Activated naive CD4-positive, alpha-beta T cell treated with Interleukin-2 at 50 U/mL for 16 hours (primary cell): ENCODE data around the gene TMEM207.
"Not testable (repeated sequence)": the region's sequence is repeated elsewhere in the genome, so short reads cannot be mapped to it uniquely, and the experiment has no call there.

Experiments used
- DNase-seq: peaks from one replicate; pipeline ENCODE4 v3.0.0-alpha.2; 2020

The TMEM207 gene

DNA sequence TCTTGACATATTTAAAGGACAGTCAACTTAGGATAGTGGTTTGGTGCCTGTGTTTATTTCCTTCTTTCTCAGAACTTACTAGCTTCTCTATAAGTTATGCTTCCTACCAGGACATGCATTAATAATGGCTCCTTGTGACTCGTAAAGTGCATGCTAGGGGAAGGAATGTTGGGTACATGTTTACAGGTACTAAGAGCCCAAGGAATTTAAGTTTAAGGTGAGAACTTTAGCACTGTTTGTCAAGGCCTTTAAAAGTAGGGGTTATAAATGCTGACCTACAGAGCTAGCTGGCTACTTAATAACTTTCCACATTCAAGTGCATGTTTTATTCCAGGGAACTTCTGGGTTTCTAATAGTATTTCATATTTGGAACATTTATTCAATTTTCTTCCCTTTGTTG is at the start of gene TMEM207:
Gene TMEM207, minus strand, starts transcription at position 101 of the 400 bp plus-strand sequence. Its CDS starts 92 bp downstream, at position 9.
- no peak for DNase-seq

GRCh38 chr3:190499122-190499521 is 49.4 kb upstream of the TMEM207 start:
- DNase-seq = no peak

- DNase-seq = no peak
These were observed 48.6 kb upstream of the TMEM207 start for GRCh38 chr3:190498293-190498692.

DNA sequence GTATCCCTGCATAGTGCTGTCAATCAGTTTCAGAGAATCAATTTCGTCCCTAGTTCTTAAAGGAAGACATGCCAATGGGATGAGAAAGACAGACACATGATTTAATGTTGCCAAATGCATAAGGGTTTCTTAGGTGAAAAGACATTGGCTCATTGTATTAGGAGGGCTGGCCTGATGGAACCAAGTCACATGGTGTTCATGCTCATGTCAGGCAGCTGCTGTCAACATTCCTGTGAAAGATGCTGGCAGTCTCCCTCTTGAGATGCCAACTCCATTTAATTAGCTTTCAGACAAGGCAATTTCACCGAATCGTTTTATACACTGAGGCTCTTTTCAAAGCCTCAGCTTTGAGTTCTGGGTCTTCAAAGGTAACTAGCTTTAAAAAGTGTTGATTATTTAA is 48.1 kb upstream of the TMEM207 start:
- no peak for DNase-seq

DNA sequence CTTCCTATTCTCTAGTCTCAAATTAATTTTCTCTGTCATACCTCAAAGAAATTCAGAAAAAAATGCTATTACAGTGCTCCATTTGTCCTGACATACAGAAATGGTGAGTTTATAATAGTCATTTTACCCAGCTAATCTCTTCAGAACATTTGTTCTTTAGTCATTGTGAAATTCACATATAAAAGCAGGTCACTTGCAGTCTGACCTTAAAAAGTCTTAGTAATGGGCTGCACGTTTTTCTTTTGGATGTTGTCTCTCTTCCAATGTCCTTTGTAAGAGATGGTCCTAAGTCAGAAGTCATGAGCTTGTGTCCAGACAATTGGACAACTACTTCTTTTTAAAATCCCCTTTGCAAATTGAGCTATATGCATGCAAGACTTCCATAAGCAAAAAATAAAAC is 47.2 kb upstream of the TMEM207 start:
- no peak for DNase-seq

DNA sequence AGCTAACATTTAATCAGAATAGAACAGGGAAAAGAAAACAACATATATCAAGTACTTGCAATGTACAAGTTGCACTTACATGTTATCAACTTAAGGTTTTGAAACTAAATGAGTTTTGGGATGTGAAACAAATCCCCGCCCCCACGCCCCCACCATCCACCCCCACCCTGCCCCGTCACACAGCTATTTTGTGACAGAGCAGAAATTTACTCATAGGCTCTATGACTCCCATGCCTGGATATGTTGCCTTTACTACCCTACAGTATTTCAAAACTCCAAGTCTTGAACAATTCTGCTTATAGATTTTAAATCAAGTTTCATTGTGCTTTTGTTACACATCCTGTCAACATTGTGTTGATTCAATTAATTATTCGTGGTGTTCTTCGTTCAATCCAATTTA is 46.1 kb upstream of the TMEM207 start:
- DNase-seq = no peak

DNA sequence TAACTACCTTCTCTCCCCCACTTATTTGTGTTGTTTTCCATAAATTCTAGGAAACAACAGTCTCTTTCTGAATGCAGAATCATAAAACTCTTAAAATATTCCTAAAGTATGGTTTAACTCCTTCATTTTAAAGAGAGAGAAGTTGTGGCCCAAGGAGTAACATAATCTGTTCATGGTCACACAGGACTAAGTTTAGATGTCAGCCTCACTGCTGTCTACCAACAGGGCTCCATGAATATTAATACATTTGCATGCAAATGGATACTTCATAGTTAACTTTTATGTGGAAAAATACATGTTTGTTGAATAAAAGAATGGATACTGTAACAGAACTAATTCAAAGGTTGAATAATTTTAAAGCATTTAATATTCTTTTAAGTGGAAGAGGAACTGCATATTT is 45.7 kb upstream of the TMEM207 start:
- DNase-seq = no peak

DNA sequence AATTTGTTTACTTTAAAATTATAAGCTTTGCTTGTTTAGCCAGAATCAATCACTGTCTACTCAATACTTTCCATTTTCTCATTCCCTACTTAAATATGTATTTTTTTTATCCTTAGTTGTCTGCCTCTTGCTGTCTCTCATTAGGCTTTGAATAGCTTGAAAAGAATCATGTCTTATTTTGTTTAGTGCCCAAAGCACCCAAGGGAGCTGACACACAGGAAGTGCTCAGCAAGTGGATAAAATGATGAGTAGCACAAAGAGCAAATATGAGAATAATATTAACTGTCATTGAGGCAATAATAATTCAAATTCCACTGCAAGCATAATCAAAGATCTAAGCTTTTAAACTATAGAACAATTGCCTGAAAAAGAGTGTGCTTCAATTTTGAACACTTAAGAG is 45.2 kb upstream of the TMEM207 start:
- DNase-seq = no peak

DNA sequence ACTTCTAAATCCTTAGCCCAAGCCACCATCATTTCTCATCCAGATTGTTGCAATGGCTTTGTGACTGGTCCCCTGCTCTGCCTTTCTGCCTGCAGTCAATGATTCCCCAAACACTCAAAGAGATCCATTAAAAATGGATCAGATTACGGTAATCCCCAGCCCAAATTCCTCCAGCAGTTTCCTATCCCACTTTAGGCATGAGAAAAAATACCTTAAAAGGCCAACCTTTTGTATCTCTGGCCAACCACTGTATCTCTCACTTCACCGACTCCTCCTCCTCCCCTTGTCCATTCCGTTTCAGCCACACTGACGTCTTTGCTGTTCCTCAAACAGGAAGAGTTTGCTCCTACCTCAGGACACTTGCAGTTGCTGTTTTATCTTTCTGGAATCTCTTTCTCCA is 43.3 kb upstream of the TMEM207 start:
- no peak for DNase-seq

DNA sequence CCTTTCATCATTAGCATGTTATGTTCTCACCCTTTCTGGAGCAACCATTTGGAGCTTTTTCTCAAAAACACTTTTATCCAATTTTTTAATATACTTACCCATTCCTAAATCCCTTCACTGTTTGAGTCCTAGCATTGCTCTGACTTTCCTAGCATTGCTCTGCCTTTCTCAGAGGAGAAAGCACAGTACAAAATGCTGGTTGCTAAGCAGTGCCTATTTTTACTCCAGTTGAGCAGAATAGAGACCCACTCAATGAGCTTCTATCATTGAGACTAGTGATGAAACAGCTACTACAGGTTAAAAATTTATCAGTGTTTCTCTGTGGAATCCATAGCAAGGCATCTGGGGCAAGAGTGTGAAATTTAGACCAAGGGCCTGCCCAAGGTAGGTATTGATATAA is 42.4 kb upstream of the TMEM207 start:
- no peak for DNase-seq

GRCh38 chr3:190491533-190492054 is 41.9 kb upstream of the TMEM207 start:
- DNase-seq = peak; percentile 9

- no peak for DNase-seq
These were observed 37.4 kb upstream of the TMEM207 start for GRCh38 chr3:190486908-190487607.

GRCh38 chr3:190486533-190486864 is 36.8 kb upstream of the TMEM207 start:
- DNase-seq = no peak

GRCh38 chr3:190485830-190486532 is 36.3 kb upstream of the TMEM207 start:
- DNase-seq = no peak

- no peak for DNase-seq
These were observed 32.1 kb upstream of the TMEM207 start for GRCh38 chr3:190481779-190482178.

GRCh38 chr3:190473261-190473660 is 23.6 kb upstream of the TMEM207 start:
- not testable (repeated sequence) for DNase-seq

GRCh38 chr3:190467922-190468321 is 18.2 kb upstream of the TMEM207 start:
- DNase-seq = no peak

- DNase-seq = no peak
These were observed 8.3 kb upstream of the TMEM207 start for GRCh38 chr3:190458040-190458439.

- DNase-seq = no peak
These were observed 7.1 kb upstream of the TMEM207 start for GRCh38 chr3:190456770-190457169.

- DNase-seq = no peak
These were observed 6.1 kb upstream of the TMEM207 start for GRCh38 chr3:190455828-190456227.

DNA sequence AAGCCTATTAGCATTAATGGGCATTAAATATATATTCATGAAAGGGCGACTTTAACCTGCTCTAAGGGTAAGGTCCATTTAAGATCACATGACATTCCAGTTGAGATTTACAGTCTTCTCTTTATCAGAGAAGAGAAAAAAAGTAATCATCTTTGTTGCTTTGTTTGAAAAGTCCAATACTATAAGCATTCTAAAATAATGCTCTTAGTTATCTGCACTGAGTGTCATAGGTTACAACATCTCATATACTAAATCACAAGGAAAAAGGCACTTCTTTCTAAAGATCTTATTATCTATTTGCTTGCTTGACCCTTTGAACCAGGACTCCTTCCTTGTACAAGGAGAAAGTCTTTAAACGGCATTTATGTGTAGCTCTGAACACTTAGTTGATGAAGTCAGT is 1.4 kb downstream of the TMEM207 start:
- DNase-seq = no peak

- no peak for DNase-seq
These were observed 3.0 kb downstream of the TMEM207 start for GRCh38 chr3:190446573-190447279.

DNA sequence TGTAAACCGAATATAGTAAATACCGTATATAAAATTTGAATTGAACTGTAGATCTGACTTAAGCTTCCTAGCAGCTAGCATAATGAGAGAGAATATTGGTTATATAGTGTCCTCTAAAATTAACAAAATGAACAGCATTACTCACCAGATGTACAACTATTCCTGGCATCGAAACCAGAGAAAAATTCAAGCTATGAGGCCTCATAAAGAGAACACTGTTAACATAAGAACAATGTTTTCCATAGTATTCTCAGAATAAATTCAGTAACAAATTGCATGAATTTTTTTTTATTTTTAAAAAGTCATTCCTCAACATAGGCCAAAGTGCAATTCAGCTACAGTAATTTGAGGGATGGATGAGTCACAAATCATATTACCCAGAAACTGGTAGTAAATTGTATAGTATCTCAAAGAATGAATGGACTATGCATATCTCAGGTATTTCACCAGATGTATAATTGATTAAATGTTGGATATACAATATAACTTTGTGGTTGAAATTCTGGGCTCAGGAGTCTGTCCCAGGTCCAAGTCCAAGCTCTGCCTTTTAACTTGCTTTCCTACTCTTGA is 5.0 kb downstream of the TMEM207 start:
- no peak for DNase-seq

DNA sequence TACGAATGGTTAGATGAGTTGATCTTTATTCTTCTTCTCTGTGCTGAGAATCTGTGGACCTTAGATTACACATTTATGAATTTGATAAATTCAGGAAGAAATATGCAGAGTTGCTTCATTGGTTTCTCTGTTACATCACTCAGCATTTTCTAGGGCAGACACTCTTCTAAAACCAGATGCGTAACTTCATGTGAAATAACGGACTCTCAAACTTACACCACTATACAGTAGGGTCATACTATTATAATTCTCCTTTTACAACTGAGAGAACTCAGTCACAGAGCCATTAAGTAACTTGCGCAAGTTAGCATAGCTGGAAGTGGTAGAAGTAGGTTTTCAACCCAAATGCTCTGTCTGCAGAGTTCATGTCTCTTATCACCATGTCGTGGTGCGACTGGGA is 5.7 kb downstream of the TMEM207 start:
- no peak for DNase-seq
